DOHH2 (cell line): ENCODE data around the gene CALHM3.

Source experiments
- H3F3A ChIP-seq: fragments of 200-600 bp; sonication (generic), shearing (Covaris generic); 2 replicates; pipeline ENCODE4 v1.6.0; 2016; ENCODE audit warnings: antibody characterized with exemption, mild to moderate bottlenecking; ENCODE audit not compliant: control insufficient read depth, insufficient read depth
- H3K27ac ChIP-seq: fragments of 200-600 bp; sonication (generic); 2 replicates; pipeline ENCODE4 v1.5.1; 2014; ENCODE audit warnings: low read depth, mild to moderate bottlenecking, low read length, moderate library complexity
- H3K27me3 ChIP-seq: fragments of 200-600 bp; sonication (generic); 2 replicates; pipeline ENCODE4 v1.6.1; 2014; ENCODE audit warnings: mild to moderate bottlenecking, low read length, mixed read lengths; ENCODE audit not compliant: control insufficient read depth
- H3K36me3 ChIP-seq: fragments of 200-600 bp; sonication (generic); 2 replicates; pipeline ENCODE4 v1.6.1; 2014; ENCODE audit warnings: mild to moderate bottlenecking, low read length, moderate library complexity, mixed read lengths; ENCODE audit not compliant: control insufficient read depth
- H3K4me1 ChIP-seq: fragments of 200-600 bp; sonication (generic); 2 replicates; pipeline ENCODE4 v1.6.1; 2014; ENCODE audit warnings: mild to moderate bottlenecking, low read length, mixed read lengths; ENCODE audit not compliant: control insufficient read depth
- H3K4me2 ChIP-seq: fragments of 200-600 bp; sonication (generic); 2 replicates; pipeline ENCODE4 v1.6.0; 2014; ENCODE audit warnings: mild to moderate bottlenecking, low read length, moderate library complexity
- H3K4me3 ChIP-seq: fragments of 200-600 bp; sonication (generic); 2 replicates; pipeline ENCODE4 v1.5.1; 2014; ENCODE audit warnings: mild to moderate bottlenecking, low read length, mixed read lengths
- H3K79me2 ChIP-seq: fragments of 200-600 bp; sonication (generic); 2 replicates; pipeline ENCODE4 v1.6.1; 2014; ENCODE audit warnings: mild to moderate bottlenecking, low read length, mixed read lengths; ENCODE audit not compliant: control insufficient read depth
- H3K9me2 ChIP-seq: fragments of 200-600 bp; sonication (generic); replicated peaks from 2 replicates; pipeline ENCODE4 v1.6.1; 2014; ENCODE audit warnings: mild to moderate bottlenecking, low read length, mixed read lengths; ENCODE audit not compliant: control insufficient read depth
- H3K9me3 ChIP-seq: fragments of 200-600 bp; sonication (generic); 2 replicates; pipeline ENCODE4 v1.6.1; 2014; ENCODE audit warnings: antibody characterized with exemption, low read length, mixed read lengths; ENCODE audit not compliant: control insufficient read depth, insufficient read depth
- H4K20me1 ChIP-seq: fragments of 200-600 bp; sonication (generic); 2 replicates; pipeline ENCODE4 v1.6.0; 2014; ENCODE audit warnings: low read depth, mild to moderate bottlenecking, antibody characterized with exemption, low read length, moderate library complexity; ENCODE audit not compliant: control insufficient read depth, insufficient read depth
- EZH2phosphoT487 ChIP-seq: fragments of 200-600 bp; sonication (generic); IDR thresholded peaks from 2 replicates; pipeline ENCODE4 v1.6.1; 2017; ENCODE audit warnings: borderline replicate concordance, mild to moderate bottlenecking, antibody characterized with exemption, low read length, moderate library complexity, mixed read lengths
- TF ChIP-seq, protein P1 (sequence below): fragments of 200-600 bp; sonication (generic); IDR thresholded peaks from one replicate; pipeline ENCODE4 v1.5.1; 2014; ENCODE audit warnings: antibody characterized with exemption, mild to moderate bottlenecking, low read depth, low read length; ENCODE audit not compliant: poor library complexity, severe bottlenecking

The CALHM3 gene

DNA sequence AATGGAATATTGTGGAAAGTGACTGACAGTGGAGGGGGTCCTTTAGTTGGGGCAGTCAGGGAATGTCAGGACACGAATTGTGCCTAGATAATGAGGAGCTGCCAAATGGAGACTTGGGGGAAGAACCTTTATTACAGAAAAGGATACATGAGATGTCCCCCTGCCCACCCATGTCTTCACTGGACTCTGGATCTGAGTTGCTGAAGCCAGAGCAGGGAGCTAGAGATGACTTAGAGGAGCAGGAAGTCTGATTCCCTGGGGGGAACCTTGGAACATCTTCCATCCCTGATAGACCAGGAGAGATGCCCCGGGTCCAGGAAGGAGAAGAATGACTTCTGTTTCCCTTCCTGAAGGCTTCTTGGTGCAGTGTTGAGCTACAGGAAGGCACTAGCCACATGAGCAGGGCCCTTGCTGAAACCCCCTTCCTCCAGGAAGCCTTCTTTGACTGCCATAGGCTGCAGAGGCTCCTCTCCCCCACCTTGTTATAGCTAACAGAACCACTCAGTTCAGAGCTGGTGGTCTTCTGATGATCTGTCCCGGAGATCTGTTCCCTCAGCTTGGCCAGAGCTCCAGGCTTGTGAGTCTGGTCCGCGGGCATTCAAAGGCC is 13.7 kb upstream of the CALHM3 start:
- H3K36me3 ChIP-seq, result no peaks in the 10 kb centered on the region
- TF ChIP-seq EZH2phosphoT487, result no peak
- TF ChIP-seq, protein P1, sequence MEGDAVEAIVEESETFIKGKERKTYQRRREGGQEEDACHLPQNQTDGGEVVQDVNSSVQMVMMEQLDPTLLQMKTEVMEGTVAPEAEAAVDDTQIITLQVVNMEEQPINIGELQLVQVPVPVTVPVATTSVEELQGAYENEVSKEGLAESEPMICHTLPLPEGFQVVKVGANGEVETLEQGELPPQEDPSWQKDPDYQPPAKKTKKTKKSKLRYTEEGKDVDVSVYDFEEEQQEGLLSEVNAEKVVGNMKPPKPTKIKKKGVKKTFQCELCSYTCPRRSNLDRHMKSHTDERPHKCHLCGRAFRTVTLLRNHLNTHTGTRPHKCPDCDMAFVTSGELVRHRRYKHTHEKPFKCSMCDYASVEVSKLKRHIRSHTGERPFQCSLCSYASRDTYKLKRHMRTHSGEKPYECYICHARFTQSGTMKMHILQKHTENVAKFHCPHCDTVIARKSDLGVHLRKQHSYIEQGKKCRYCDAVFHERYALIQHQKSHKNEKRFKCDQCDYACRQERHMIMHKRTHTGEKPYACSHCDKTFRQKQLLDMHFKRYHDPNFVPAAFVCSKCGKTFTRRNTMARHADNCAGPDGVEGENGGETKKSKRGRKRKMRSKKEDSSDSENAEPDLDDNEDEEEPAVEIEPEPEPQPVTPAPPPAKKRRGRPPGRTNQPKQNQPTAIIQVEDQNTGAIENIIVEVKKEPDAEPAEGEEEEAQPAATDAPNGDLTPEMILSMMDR, result no peak
- no peak overlapping the region for H3K27ac ChIP-seq
- H3K4me1 ChIP-seq, result peaks cover 18% of the 10 kb centered on the region
- H3K79me2 ChIP-seq, result no peaks in the 10 kb centered on the region
- no peaks in the 10 kb centered on the region for H3K9me2 ChIP-seq
- H3K4me3 ChIP-seq, result no peak overlapping the region; the same call in 1 of the 2 replicates
- peak overlapping the region; percentile 70; the same call in 1 of the 2 replicates for H3K4me2 ChIP-seq
- H4K20me1 ChIP-seq, result no peaks in the 10 kb centered on the region
- H3K27me3 ChIP-seq, result peaks cover 55% of the 10 kb centered on the region
- no peaks in the 10 kb centered on the region for H3F3A ChIP-seq
- H3K9me3 ChIP-seq, result no peaks in the 10 kb centered on the region

DNA sequence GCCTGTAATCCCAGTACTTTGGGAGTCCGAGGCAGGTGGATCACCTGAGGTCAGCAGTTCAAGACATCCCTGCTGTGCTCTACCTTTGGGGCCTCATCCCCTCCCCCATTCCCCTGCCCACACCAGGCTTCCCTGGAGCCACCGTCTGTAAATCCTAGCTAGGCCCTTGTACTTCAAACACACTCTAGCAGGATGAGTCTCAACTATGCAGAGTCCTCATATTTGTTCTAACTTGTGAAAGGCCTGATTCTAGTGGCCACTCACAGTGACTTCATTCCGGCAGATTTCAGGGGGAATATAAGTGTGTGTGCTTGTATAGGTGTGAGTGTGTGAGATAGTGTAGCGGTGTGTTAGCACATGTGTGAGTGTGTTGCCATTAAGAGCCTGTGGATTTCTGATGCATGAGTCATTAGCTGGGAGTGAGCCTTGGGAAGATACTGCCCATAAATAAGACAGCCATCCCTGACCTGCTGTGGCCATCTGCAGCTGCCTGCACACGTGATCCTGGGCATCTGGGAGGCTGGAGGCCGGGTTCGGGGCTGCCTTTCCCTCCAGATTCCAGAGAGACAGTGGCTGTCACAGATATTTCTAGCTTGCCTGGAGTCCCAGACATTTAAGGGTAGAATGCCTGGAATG is 12.8 kb upstream of the CALHM3 start:
- Histone ChIP-seq H3K9me3 (no peaks in the 10 kb centered on the region), H3K36me3 (no peaks in the 10 kb centered on the region), H4K20me1 (no peaks in the 10 kb centered on the region), H3K4me1 (peaks cover 18% of the 10 kb centered on the region), H3K27me3 (peaks cover 47% of the 10 kb centered on the region), H3K4me3 (no peak overlapping the region), H3K9me2 (no peaks in the 10 kb centered on the region), H3K27ac (no peak overlapping the region), H3K4me2 (no peak overlapping the region), H3F3A (no peaks in the 10 kb centered on the region), H3K79me2 (no peaks in the 10 kb centered on the region)
- no peak for TF ChIP-seq EZH2phosphoT487
- TF ChIP-seq, protein P1, result no peak

DNA sequence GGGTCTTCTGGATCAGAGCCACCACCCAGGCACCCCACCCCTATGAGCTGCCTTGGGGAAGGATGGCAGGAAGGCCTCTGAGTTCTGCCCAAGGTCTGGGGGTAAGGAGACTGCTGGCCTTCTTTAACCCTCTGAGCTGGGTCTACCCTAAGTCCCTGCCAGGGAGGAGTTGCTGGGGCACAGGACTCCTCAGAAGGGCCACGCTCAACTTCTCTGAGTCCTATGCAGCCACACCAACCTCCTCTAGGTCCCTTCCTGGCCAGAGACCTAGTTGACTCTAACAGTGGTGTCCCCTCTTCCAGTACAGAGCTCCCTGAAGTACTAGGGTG is 11.9 kb upstream of the CALHM3 start:
- TF ChIP-seq, protein P1, result no peak
- no peak for TF ChIP-seq EZH2phosphoT487
- H4K20me1 ChIP-seq, result no peaks in the 10 kb centered on the region
- no peak overlapping the region for H3K4me2 ChIP-seq
- H3K9me3 ChIP-seq, result no peaks in the 10 kb centered on the region
- H3F3A ChIP-seq, result no peaks in the 10 kb centered on the region
- H3K9me2 ChIP-seq, result no peaks in the 10 kb centered on the region
- no peak overlapping the region for H3K4me3 ChIP-seq
- H3K79me2 ChIP-seq, result no peaks in the 10 kb centered on the region
- no peak overlapping the region for H3K27ac ChIP-seq
- H3K36me3 ChIP-seq, result no peaks in the 10 kb centered on the region
- H3K27me3 ChIP-seq, result peaks cover 43% of the 10 kb centered on the region
- peaks cover 18% of the 10 kb centered on the region for H3K4me1 ChIP-seq
